HG02642 (cell line): Measurements from ENCODE around the gene PIGV.
"Not testable (repeated sequence)": the region's sequence is repeated elsewhere in the genome, so short reads cannot be mapped to it uniquely, and the experiment has no call there.

ENCODE experiments used
- ATAC-seq: cut with Tn5 transposase; IDR thresholded peaks from one replicate; pipeline ENCODE4 v1.9.1; 2021; ENCODE audit warnings: mild to moderate bottlenecking; ENCODE audit not compliant: unreplicated experiment, poor library complexity

The PIGV gene

GRCh38 chr1:26790551-26790953 is 2.8 kb downstream of the PIGV start:
- no peak for ATAC-seq

- ATAC-seq = no peak
Measured at GRCh38 chr1:26791148-26791547, 3.4 kb downstream of the PIGV start.

GRCh38 chr1:26791626-26792025 is 3.9 kb downstream of the PIGV start:
- ATAC-seq = no peak

GRCh38 chr1:26792924-26793323 is 5.2 kb downstream of the PIGV start:
- ATAC-seq = no peak

GRCh38 chr1:26794391-26794790 is 6.6 kb downstream of the PIGV start:
- no peak for ATAC-seq

- ATAC-seq = no peak
Measured at GRCh38 chr1:26797627-26798026, 9.9 kb downstream of the PIGV start.

- ATAC-seq = no peak
Measured at GRCh38 chr1:26799479-26800142, 11.9 kb downstream of the PIGV start.

GRCh38 chr1:26803932-26804331 is 16.2 kb downstream of the PIGV start:
- ATAC-seq = not testable (repeated sequence)

- ATAC-seq = not testable (repeated sequence)
Measured at GRCh38 chr1:26810105-26810504, 22.4 kb downstream of the PIGV start.

GRCh38 chr1:26811057-26811456 is 23.3 kb downstream of the PIGV start:
- no peak for ATAC-seq

GRCh38 chr1:26811708-26812107 is 24.0 kb downstream of the PIGV start:
- ATAC-seq = no peak

- ATAC-seq = no peak
Measured at GRCh38 chr1:26814377-26814776, 26.6 kb downstream of the PIGV start.

GRCh38 chr1:26814893-26815292 is 27.1 kb downstream of the PIGV start:
- ATAC-seq = no peak

- ATAC-seq = peak; percentile 77
Measured at GRCh38 chr1:26820784-26821269, 33.1 kb downstream of the PIGV start.

- no peak for ATAC-seq
Measured at GRCh38 chr1:26822737-26823395, 35.1 kb downstream of the PIGV start.

GRCh38 chr1:26824731-26825130 is 37.0 kb downstream of the PIGV start:
- ATAC-seq = no peak

GRCh38 chr1:26826261-26827105 is 38.7 kb downstream of the PIGV start, which contains the start of gene ZDHHC18:
ZDHHC18 (plus strand) TSS chr1:26826688; CDS start chr1:26826805, 117 bp downstream.
- peak; percentile 84 for ATAC-seq

GRCh38 chr1:26827106-26827604 is 39.4 kb downstream of the PIGV start:
- no peak for ATAC-seq

- no peak for ATAC-seq
Measured at GRCh38 chr1:26827663-26828062, 39.9 kb downstream of the PIGV start.

- ATAC-seq = no peak
Measured at GRCh38 chr1:26828411-26828991, 40.8 kb downstream of the PIGV start.
